GM12801 (cell line): Measurements from ENCODE around the gene FURIN.

Experiments used
- TF ChIP-seq, protein P1 (sequence below): IDR thresholded peaks from one replicate; pipeline ENCODE4 v1.5.1; 2011; ENCODE audit warnings: control low read depth; ENCODE audit not compliant: insufficient read length; ENCODE audit errors: extremely low read depth

Gene FURIN

DNA sequence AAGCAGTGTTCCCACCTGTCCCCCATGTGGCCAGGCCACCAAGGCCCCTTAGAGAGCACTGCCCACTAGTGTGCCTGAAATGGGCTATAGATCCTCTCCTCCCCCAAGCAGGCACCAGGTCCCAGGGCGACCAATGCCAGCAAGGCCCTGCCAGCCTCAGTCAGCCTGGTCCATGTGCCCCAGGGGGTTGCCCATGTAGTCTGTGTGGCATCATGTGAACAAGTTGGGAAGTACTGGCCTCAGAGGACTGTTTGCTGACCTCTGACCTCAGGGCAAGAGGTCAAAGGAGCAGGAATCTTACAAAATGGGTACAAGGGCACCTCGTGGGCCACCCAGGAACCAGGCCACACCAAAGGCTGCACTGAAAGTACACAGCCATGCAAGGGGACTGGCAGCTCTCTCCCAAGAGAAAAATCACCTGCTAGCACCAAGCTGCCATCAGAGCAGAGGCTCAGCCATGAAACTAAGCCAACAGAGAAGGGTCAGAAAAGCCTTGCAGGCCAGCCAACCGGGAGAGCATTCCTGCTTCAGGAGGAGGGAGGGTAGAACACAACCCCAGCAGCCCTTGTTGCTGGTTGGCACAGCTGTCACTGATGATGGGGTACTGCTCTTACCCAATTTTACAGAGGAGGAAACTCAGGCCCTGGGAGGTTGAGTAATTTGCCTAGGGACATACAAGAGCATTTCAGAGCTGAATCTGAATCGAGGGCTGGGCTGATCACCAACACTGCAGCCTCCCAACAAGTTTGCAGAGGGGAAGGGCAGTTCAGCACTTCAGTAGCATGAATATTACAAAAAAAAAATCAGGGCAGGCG, 5.2 kb upstream of the FURIN start:
- TF ChIP-seq, protein P1, sequence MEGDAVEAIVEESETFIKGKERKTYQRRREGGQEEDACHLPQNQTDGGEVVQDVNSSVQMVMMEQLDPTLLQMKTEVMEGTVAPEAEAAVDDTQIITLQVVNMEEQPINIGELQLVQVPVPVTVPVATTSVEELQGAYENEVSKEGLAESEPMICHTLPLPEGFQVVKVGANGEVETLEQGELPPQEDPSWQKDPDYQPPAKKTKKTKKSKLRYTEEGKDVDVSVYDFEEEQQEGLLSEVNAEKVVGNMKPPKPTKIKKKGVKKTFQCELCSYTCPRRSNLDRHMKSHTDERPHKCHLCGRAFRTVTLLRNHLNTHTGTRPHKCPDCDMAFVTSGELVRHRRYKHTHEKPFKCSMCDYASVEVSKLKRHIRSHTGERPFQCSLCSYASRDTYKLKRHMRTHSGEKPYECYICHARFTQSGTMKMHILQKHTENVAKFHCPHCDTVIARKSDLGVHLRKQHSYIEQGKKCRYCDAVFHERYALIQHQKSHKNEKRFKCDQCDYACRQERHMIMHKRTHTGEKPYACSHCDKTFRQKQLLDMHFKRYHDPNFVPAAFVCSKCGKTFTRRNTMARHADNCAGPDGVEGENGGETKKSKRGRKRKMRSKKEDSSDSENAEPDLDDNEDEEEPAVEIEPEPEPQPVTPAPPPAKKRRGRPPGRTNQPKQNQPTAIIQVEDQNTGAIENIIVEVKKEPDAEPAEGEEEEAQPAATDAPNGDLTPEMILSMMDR, result no peak

DNA sequence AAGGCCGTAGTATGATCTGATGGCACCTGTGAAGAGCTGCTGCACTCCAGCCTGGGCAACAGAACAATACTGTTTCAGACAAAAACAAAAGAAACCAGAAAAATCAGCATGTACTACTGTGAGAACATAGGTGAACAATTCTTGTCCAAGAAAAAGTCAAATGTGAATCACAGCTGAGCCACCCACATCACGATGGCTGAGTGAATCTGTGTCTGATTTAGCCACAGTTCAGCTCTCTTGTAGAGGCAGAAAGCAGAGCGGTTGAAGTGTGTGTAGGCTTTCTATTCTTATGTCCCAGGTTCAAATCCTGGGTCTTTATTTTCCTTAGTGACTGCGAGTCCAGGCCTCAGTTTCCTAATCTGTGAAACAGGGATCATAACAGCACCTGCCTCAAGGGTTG, 4.4 kb upstream of the FURIN start:
- TF ChIP-seq, protein P1, result no peak

DNA sequence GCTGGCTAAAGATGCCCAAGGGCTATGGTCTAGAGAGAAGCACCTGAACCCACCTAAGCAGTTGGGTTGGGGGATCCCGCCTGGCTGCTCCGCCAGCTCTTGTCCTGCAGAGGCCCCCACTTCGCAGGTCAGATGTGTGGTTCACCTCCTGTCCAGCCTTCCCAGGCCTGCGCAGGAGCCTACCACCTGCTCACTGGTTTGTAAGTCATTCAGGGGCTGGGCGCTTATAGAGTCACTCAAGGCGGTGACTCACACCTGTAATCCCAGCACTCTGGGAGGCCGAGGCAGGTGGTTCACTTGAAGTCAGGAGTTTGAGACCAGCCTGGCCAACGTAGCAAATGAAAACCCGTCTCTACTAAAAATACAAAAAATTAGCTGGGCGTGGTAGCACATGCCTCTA, 3.9 kb upstream of the FURIN start:
- TF ChIP-seq, protein P1, result no peak

DNA sequence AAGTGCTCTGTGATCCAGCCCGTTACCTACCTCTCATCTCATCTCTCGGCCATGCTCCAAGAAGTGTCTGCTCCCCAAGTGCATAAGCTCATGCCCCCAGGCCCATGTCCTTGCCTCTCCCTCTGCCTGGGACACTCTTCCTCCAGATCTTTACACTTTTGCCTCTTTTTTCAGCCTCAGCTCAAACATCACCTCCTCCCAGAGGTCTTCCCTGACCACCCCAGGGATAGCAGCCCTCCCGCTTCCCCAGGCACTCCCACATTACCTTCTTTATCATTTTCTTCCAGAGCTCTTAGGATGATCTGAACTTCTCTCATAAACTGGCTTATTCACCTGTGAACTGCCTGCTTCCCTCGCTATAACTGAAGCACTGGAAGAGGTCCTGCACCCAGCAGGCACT, 2.7 kb upstream of the FURIN start:
- TF ChIP-seq, protein P1, result no peak

DNA sequence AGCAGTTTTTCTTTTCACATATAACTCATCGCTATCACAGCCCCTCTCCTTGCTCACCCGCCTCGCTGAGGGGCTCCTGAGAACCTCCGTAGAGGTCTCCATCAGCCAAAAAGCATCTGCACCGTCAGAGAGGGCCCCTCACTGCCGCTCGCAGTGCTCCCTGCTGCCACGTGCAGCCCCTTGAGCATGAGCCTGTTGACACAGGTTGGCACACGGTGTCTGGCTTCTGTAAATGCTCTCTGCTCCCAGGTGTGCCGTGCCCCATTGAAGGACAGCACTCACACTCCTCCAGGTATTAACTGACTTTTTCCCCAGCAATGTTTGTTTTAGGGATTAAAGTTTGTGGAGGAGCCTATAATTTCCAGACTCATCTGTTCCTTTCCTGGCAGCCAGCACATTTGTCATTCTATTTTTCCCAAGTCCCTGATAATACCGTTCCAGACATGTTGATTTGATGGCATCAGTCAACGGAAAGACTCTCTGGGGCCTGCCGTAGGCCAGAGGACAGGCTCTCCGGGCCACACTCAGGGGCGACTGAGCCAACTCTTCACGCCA, 2.1 kb upstream of the FURIN start:
- TF ChIP-seq, protein P1, result no peak

DNA sequence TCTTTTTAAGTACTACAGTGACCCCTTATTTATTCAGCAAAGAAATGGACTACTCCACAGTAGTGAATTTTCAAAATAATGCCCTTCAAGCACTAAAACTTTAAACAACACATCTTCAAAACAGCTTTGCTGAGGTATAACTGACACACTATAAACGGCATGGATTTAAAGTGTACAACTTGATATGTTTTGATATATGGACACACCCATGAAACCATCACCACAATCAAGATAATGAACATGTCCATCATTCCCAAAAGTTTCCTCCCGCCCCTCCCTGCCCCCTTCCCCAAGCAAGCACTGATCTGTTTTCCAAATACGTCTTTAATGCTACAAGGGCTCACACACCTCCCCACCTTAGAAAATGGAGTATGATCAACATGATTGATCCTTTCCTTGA, 1.6 kb upstream of the FURIN start:
- TF ChIP-seq, protein P1, result no peak

DNA sequence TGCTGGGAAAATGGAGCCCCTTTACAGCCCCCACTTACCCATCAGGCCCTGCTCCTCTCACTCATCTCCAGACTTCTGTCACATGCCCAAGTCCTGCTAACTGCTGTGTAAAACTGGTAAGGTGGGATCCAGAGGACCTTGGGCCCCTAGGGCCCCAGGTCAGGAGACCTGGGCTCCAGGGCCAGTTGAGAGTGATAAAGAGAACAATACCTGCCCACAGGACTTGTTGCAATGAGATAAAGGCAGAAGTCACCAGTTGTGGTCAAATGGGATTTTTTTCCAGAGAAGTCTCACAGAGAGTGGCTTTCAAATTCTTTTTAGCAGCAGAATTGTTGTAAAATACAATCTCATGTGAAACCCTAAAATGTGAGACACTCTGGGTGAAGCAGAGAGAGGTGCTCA, 753 bp downstream of the FURIN start:
- TF ChIP-seq, protein P1, result no peak
